CD4-positive, alpha-beta T cell treated with Interleukin-6 at 100 ng/mL for 8 hours (primary cell): ENCODE results near the gene KANK3.
"Not testable (repeated sequence)": the region's sequence is repeated elsewhere in the genome, so short reads cannot be mapped to it uniquely, and the experiment has no call there.

ENCODE experiments used
- DNase-seq: peaks from one replicate; pipeline ENCODE4 v3.0.0-alpha.2; 2020; ENCODE audit warnings: mixed read lengths, low spot score

Gene KANK3

GRCh38 chr19:8316351-8317125 lies 26.5 kb downstream of the KANK3 start:
- no peak for DNase-seq

GRCh38 chr19:8314981-8315640 lies 28.0 kb downstream of the KANK3 start:
- DNase-seq, result not testable (repeated sequence)

- DNase-seq, result no peak
Measured at GRCh38 chr19:8311461-8312260, 31.4 kb downstream of the KANK3 start.

GRCh38 chr19:8310342-8311055 lies 32.6 kb downstream of the KANK3 start:
- DNase-seq, result no peak

- no peak for DNase-seq
Measured at GRCh38 chr19:8308891-8309291, 34.2 kb downstream of the KANK3 start.

- peak; percentile 79 for DNase-seq
Measured at GRCh38 chr19:8307965-8308866, 34.8 kb downstream of the KANK3 start, which contains the start of gene CD320. Gene CD320 (minus strand): TSS chr19:8308358. CDS start chr19:8308290, 68 bp downstream.

- DNase-seq, result no peak
Measured at GRCh38 chr19:8307400-8307964, 35.6 kb downstream of the KANK3 start.

- no peak for DNase-seq
Measured at GRCh38 chr19:8306235-8307054, 36.6 kb downstream of the KANK3 start.

GRCh38 chr19:8305798-8306197 lies 37.3 kb downstream of the KANK3 start:
- no peak for DNase-seq

- no peak for DNase-seq
Measured at GRCh38 chr19:8304841-8305621, 38.0 kb downstream of the KANK3 start.

- no peak for DNase-seq
Measured at GRCh38 chr19:8302734-8303133, 40.3 kb downstream of the KANK3 start.

- no peak for DNase-seq
Measured at GRCh38 chr19:8302357-8302691, 40.7 kb downstream of the KANK3 start.

- not testable (repeated sequence) for DNase-seq
Measured at GRCh38 chr19:8291337-8291736, 51.7 kb downstream of the KANK3 start.

GRCh38 chr19:8276508-8276907 lies 66.6 kb downstream of the KANK3 start:
- not testable (repeated sequence) for DNase-seq
